WI38 (cell line): ENCODE data around the gene EMC6.
"Not testable (repeated sequence)": the region's sequence is repeated elsewhere in the genome, so short reads cannot be mapped to it uniquely, and the experiment has no call there.

ENCODE experiments used
- H3K4me3 ChIP-seq: 2 replicates; pipeline ENCODE4 v1.5.1; 2011; ENCODE audit warnings: low read depth, mild to moderate bottlenecking, control low read depth, low read length
- CTCF ChIP-seq: IDR thresholded peaks from 2 replicates; pipeline ENCODE4 v1.5.1; 2012; ENCODE audit warnings: low read depth, mild to moderate bottlenecking, control low read depth, low read length

EMC6 gene

GRCh38 chr17:3699951-3700350 is 31.3 kb downstream of the EMC6 start:
- H3K4me3 ChIP-seq, result no peak overlapping the region
- no peak for TF ChIP-seq CTCF

- not testable (repeated sequence) for H3K4me3 ChIP-seq
These were observed 33.5 kb downstream of the EMC6 start for GRCh38 chr17:3702041-3702539.

GRCh38 chr17:3704931-3705717 is 36.5 kb downstream of the EMC6 start:
- no peak overlapping the region for H3K4me3 ChIP-seq
- TF ChIP-seq CTCF, result no peak

GRCh38 chr17:3705718-3705984 is 37.0 kb downstream of the EMC6 start:
- not testable (repeated sequence) for H3K4me3 ChIP-seq

- no peak overlapping the region for H3K4me3 ChIP-seq
These were observed 39.8 kb downstream of the EMC6 start for GRCh38 chr17:3708366-3708765.

GRCh38 chr17:3710951-3711383 is 42.4 kb downstream of the EMC6 start:
- H3K4me3 ChIP-seq, result no peak overlapping the region
- no peak for TF ChIP-seq CTCF

More at GRCh38 chr17:3708366-3708765, 39.8 kb downstream of the EMC6 start:
- TF ChIP-seq CTCF, result no peak

- H3K4me3 ChIP-seq, result no peak overlapping the region
- TF ChIP-seq CTCF, result no peak
These were observed 44.3 kb downstream of the EMC6 start for GRCh38 chr17:3712811-3713463.

GRCh38 chr17:3715296-3715695 is 46.7 kb downstream of the EMC6 start:
- TF ChIP-seq CTCF, result no peak
- H3K4me3 ChIP-seq, result no peak overlapping the region
